Raji (cell line): Measurements from ENCODE around the gene SENP8.

Experiments
- POLR2A ChIP-seq: IDR thresholded peaks from 2 replicates; pipeline ENCODE4 v1.6.1; 2011; ENCODE audit warnings: low read depth, low read length, control low read depth; ENCODE audit not compliant: insufficient read depth

Gene SENP8

DNA sequence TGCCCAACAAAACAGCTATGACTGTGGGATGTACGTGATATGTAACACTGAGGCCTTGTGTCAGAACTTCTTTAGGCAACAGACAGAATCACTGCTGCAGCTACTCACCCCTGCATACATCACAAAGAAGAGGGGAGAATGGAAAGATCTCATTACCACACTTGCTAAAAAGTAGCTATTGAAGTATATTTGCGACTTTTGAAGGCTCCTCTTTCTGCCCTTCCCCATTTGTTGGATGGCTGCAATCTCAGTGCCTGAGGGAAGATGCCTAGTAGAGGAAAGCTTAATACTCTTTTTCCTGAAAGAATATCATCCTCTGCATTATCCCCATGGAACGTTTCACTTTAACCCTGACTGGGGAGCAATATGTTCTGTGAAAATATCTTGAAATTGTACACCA lies 21.9 kb downstream of the SENP8 start:
- no peak for TF ChIP-seq POLR2A

DNA sequence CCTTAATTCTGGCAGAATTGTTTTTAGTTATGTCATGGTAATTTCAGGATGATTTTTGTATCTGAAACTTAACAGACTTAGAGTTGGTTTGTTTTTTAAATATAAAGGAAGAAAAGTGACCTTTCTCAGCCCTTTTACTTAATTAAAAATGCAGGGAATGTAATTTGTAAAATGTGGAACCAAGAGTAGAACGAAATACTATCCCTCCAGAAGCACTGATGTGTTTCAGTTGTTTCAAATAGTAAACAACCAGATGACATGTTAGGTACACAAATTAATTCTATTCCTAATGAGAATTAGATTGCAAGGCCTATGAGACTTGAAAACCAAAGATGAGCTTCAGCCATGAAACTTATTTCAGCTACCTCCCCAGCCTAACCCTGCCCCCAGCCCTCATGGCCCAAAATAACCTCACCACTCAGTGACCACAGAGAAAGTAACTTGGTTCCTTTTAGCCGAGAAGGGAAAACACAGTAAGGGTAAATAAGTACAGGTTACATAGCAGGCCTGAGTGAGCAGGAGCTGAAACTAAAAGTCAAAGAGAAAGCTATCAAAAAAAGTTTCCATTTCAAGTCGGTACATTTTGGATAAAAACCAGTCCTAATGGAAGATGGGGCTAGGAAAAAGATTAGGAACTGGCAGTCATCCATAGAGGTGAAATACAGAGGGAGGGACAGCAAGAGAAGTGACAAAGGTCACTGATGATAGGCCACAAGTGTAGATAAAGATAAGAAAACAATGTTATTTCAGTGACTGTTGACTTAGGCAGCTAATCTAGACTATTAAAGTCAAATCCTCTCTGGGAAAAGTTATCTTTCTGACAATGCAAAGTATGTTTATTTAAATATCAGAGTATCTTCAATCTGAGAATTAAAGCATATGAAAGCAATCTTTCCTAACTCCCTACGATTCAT lies 23.2 kb downstream of the SENP8 start:
- TF ChIP-seq POLR2A, result no peak

DNA sequence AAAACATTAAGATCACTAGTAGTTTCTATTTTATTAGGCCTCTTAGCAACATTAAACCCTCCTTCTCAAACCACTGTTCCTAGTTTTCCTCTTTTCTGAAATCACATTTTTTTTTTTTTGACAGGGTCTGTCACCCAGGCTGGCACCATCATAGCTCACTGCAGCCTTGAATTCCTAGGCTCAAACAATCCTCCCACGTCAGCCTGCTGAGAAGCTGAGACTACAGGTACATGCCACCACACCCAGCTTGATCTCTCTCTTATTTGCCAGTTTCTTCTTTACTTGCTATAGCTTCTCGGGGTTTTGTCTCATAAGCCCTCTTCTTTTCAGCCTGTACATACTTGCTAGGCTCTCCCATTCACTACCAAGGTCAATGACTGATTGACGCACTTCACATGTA lies 28.0 kb downstream of the SENP8 start:
- no peak for TF ChIP-seq POLR2A

GRCh38 chr15:72146934-72147333 lies 28.7 kb downstream of the SENP8 start:
- TF ChIP-seq POLR2A, result no peak

- TF ChIP-seq POLR2A, result no peak
These were observed 29.2 kb downstream of the SENP8 start for GRCh38 chr15:72147418-72147817.

- TF ChIP-seq POLR2A, result no peak
These were observed 35.2 kb downstream of the SENP8 start for GRCh38 chr15:72153269-72154000.

DNA sequence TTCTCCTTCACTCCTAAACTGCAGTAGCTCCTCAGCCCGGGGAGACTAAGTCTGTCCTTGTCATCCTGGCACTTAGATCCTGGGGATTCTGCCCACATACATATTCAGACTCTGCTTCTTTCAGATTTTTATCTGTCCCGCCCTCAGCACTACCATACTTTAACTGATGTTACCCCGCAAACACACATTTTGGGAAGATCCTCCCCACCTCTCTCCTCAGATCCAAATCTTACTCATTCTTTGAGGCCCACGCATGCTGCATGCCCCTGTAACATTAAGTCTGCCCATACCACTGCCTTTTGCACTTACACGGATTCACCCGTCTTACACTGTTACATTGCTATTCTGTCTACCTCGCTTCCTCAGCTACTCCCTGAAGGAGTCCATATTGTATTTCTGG lies 36.1 kb downstream of the SENP8 start:
- no peak for TF ChIP-seq POLR2A

DNA sequence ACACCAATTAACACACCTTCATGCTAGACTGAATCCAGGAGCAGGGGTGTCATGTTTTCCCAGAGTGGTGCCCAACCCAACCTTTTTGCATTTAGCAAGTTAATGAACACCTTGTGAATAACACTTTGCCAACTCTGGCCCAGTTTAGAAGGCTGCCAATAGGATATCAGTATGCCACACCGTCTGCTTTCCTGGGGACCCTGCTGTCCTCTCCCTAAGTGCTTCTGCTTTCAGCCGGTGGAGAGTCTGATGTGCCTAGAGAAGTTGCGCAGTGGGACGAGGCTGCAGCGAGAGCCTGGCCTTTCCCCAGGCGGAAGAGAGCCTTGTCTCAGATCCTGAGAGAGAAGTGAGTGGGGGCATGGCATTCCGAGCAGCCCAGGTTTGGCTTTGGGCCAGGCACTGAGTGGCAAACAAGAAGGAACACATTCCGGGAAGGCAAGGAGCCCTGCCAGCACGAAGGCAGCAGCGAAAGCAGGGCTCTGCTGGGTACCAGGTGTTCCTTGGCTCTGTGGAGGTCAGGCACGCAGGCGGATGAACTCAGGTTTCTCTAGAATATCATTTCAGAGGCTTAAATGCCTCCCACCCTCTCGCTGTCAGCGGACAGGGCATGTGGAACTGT lies 36.9 kb downstream of the SENP8 start:
- TF ChIP-seq POLR2A, result no peak

GRCh38 chr15:72155635-72156616 lies 37.7 kb downstream of the SENP8 start:
- TF ChIP-seq POLR2A, result no peak

GRCh38 chr15:72156928-72157327 lies 38.7 kb downstream of the SENP8 start:
- no peak for TF ChIP-seq POLR2A

DNA sequence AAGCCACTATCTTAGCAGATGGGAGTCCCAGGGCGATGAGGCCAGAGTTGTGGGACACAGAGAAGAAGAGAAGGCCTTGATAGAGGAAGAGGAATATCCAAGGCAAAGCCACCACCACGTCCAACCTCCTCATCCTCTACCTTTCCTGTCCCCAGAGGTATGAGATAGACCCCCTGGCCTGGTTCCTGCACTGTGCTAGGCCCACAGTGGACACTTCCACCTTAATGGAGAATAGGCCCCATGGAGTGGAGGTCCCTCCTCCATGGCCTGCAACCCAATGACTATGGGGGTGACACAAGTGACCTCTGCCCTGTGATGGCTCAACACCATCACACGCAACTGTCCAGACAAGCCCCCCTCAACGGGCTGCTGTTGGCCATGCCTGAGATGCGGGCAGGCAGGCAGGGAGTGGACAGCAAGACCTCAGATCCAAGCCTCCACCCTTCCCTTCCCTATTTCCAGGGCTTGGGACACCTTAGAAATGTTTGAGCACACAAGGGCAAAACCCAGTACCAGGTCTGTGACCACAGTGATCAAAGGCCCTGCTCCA lies 42.6 kb downstream of the SENP8 start:
- TF ChIP-seq POLR2A, result no peak

GRCh38 chr15:72161361-72162132 lies 43.3 kb downstream of the SENP8 start:
- no peak for TF ChIP-seq POLR2A

DNA sequence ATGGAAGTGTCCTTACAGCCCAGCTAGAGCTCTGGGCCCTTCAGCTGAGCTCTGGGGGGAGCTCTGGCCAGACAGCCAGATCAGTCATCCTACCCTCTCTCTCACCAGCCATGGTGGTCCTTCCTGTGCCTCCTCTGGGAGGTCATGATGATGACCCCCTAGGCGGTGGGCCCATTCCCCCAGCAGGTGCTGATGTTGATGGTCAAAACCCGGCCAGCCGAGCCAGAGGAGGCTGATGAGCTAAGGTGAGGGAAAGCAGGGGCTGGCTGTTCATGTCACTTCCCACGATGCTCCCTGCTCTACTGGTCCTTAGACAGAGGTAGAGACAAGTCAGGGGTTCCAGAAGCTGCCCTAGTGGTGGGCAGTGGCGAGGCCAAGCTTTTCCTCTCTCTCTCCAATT lies 44.4 kb downstream of the SENP8 start:
- TF ChIP-seq POLR2A, result no peak

DNA sequence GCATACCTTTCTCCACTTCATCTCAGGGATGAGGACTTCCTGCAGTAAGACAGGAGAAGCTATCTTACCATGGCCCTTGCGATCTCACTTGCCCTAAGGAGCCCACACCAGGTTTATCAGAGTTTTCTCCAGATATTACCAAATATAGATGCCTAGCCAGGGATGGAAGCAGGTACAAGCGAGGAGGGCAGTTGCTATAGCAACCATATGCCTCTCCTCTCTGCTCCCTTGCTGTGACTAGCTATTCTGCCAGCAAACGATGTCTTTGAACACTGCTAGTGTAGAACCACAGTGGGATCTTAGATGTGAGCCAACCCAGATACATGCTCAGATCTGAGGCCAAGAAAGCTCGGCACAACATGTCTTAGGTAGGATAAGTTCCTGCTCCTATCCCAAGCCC lies 45.5 kb downstream of the SENP8 start:
- no peak for TF ChIP-seq POLR2A
